DMS53 treated with DMSO at 0.1 percent for 48 hours (cell line): ENCODE measurements around the gene C1orf146.
"Not testable (repeated sequence)": the region's sequence is repeated elsewhere in the genome, so short reads cannot be mapped to it uniquely, and the experiment has no call there.

Source experiments
- DNase-seq: peaks from one replicate; lab custom pipeline; 2025; ENCODE audit not compliant: unreplicated experiment; lab: John Stamatoyannopoulos, UW

Gene C1orf146

GRCh38 chr1:92273039-92273438, 55.3 kb downstream of the C1orf146 start:
- no peak for DNase-seq

GRCh38 chr1:92274939-92275338, 57.2 kb downstream of the C1orf146 start:
- no peak for DNase-seq

- no peak for DNase-seq
These were observed 58.4 kb downstream of the C1orf146 start for GRCh38 chr1:92276082-92276481.

- no peak for DNase-seq
These were observed 59.5 kb downstream of the C1orf146 start for GRCh38 chr1:92277105-92277723.

- DNase-seq = not testable (repeated sequence)
These were observed 62.1 kb downstream of the C1orf146 start for GRCh38 chr1:92279781-92280180.

GRCh38 chr1:92281411-92281810, 63.7 kb downstream of the C1orf146 start:
- not testable (repeated sequence) for DNase-seq

GRCh38 chr1:92291372-92291999, 73.8 kb downstream of the C1orf146 start:
- peak; percentile 84 for DNase-seq
